Frontal cortex (tissue), 4 donors: ENCODE results near the gene GLB1L2. TPM values are rescaled to one million over a fixed set of nuclear protein-coding genes. Genes with fewer than 3 reads are reported as not detected.

Experiments used
- DNase-seq, 2 donors: peaks; one replicate each; pipeline ENCODE4 v3.0.0; 2012; ENCODE audit warnings: low spot score in 2 of 2
- FAIRE-seq: peaks from 2 replicates; lab custom pipeline; 2012; peaks lifted over from hg19 to GRCh38; lab: Jason Lieb, UNC
- total RNA-seq: library from RNA; depleted of rRNA; stranded (reverse); fragments of >200 nt; gene quantifications from one replicate; pipeline ENCODE4 v1.2.3, GENCODE V29; 2014
- donor health status: control.
- donor health status: control.
- donor health status: control.

The GLB1L2 gene
- total RNA-seq, 1 donor from 2014 or later: 1.2 TPM

DNA sequence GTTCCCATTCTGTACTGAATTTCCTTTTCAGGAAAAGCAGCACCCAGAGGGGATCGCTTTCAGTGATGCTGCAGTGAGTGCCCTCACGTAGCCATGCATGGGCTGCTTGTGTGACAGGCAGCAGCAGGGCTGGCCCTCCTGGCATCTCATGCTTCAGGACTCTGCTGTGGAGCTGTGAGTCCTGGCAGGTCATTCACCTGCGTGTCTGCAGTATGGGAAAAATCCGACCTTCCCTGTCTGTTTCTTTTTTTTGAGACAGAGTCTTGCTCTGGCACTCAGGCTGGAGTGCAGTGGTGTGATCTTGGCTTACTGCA is 13.4 kb downstream of the GLB1L2 start:
- DNase-seq (no peak), FAIRE-seq (no peak)

GRCh38 chr11:134346101-134346975 is 14.6 kb downstream of the GLB1L2 start:
- no peak for FAIRE-seq
- no peak for DNase-seq

DNA sequence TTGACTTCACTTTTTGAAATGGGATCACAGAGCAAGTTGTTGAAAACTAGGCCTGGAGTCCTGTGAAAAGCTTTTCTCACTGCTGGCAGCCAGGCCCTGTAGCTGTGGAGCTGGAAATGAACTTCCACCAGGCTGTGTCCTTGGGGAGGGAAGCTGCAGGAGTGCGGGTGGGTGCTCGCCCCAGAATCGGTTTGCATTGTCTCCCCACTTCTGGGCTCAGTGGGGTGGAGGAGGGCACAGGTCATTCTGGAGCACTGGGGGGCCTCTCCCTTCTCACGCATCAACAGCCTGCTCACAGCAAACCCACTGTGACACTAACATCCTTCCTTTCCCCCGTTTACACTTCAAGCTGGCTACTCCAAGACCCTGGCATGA is 15.2 kb downstream of the GLB1L2 start:
- no peak for FAIRE-seq
- DNase-seq: no peak

- FAIRE-seq (no peak), DNase-seq (no peak)
These were observed 15.7 kb downstream of the GLB1L2 start for GRCh38 chr11:134347441-134347840.

DNA sequence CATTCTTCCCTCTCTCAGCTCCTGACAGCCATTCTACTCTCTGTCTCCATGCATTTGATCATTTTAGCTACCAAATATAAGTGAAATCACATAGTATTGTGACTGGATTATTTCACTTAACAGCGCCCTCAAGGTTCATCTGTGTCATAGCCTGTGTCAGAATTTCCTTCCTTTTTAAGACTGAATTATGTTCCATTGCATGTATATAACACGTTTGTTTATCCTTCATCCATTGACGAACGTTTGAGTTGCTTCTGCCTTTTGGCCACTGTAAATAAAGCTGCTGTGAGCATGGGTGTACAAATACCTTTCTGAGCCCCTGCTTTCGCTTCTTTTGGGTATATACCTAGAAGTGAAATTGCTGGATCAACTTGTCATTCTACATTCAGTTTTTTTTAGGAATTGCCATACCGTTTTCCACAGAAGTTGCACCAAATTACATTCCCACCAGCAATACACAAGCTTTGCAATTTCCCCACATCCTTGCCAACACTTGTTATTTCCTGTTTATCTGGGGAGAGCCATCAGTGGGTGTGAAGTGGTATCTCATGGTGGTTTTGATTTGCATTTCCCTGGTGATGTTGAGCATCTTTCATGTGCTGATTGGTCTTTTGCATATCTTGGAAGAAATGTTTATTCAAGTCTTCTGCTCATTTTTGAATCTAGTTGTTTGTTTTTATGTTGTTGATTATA is 17.5 kb downstream of the GLB1L2 start:
- DNase-seq (no peak), FAIRE-seq (no peak)

- DNase-seq (no peak), FAIRE-seq (no peak)
These were observed 18.1 kb downstream of the GLB1L2 start for GRCh38 chr11:134349802-134350355.

DNA sequence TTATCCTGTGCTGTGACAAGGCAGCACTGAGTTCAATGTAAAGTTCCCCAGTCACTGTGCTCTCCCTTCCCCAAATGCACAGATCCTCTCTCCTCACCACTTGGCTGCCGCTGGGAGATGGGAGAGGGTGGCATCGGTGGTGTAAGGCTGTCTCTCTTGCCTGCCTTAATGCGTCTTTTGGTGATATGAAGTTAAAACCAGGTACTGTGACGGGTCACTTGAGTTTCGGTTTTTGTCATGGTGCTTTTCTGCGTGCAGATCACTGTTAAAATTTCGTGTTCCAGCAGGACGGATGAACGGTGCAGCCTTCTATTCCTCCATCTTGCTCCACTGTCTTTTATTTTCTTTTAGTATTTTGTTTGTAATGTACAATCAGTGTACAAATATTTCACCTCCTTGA is 18.6 kb downstream of the GLB1L2 start:
- no peak for FAIRE-seq
- no peak for DNase-seq

- FAIRE-seq: no peak
These were observed 20.3 kb downstream of the GLB1L2 start for GRCh38 chr11:134352111-134352510.

GRCh38 chr11:134355136-134355535 is 23.3 kb downstream of the GLB1L2 start:
- no peak for FAIRE-seq
- no peak for DNase-seq

More at GRCh38 chr11:134352111-134352510, 20.3 kb downstream of the GLB1L2 start:
- no peak for DNase-seq

DNA sequence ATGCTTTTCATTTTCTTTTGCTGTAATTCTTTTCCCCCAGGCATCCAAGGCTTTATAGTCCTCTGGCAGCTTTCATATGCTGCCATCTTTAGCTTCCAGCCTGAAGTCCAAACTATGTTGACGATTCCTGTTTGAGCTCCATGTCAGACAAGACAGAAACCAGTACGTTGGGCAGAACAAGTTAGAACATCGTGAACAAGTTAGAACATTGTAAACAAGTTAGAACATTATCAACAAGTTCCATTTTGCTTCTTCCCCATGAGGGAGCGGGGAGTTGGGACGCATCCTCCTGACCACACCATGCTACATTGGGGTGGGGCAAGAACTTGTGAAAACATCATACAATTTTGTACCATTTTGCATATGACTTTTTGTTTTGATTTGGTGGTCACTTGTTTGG is 23.9 kb downstream of the GLB1L2 start:
- no peak for FAIRE-seq

GRCh38 chr11:134356656-134357544 is 25.1 kb downstream of the GLB1L2 start:
- DNase-seq (no peak), FAIRE-seq (no peak)

More for the DNA sequence above, 23.9 kb downstream of the GLB1L2 start:
- DNase-seq: no peak

DNA sequence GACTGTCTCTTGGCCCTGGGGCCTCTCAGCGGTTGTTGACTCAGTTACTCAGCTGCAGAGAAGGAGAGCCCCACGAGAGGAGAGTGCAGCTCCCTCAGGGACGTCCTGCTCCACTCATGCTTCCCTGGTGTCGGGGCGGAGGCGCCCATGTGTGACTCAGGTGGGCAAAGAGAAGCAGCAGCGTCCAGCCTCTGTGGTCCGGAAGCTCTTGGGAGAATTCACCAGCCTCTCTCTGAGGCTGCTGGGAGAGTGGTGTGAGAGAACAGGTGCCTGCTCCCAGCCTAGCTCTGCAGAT is 25.7 kb downstream of the GLB1L2 start:
- DNase-seq (no peak), FAIRE-seq (no peak)

DNA sequence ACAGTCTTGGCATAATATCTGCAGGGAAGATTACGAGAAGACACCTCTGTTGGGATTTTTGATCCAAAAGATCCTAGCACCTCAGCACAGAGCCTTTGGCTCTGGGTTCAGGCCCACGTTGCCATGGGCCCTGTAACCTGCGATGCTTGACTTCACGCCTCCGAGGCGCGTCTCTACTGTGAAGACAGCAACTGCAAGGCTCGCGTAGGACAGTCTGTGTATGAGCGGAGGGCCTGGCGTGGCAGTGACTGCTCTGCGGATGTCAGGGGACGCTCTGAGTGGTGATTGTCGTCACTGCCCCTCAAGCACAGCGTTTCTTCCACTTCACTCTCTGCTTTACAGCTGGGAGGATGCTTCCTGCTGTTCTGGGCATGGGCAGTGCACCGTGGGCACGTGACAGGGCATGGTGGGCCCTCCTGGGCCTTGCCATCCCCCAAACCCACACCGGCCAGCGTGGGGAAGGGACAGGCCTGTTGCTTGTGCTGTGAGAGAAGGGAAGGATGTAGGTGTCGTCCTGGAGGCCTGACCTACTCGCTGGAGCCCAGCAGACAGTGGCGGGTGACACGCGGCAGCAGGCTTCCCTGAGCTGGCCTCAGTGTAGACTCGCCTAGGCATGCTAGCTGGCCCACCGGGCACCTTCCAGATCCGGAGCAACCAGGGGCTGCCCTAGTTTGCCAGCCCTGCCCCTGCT is 26.5 kb downstream of the GLB1L2 start:
- DNase-seq (no peak), FAIRE-seq (no peak)

DNA sequence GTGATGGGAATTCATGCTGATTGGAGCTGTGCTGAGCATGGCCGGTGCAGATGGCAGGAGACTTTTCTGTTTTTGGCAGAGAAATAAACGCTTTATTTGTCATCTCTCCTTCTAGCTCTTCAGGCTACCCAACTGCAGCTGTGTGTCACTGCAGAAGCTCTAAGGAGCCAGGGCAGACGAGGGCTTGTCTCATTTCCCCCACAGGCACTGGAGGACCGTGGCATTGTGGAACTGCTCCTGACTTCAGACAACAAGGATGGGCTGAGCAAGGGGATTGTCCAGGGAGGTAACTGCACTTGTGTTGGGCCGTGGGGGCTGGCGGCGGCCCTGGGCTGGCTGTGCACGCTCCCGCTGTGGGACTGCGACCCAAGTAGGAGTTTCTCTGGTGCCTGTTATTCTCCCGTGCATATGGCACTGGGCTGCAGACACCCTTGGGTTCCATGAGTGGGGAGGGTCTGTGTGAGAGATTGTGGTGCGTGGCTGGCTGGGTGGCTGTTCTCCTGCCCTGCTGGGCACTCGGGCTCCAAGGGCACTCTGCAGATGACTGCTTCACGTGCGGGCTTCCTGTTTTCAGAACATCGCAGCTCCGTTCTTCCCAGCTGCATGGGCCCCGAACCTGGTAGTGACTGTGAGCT is 27.2 kb downstream of the GLB1L2 start:
- no peak for FAIRE-seq
- DNase-seq: no peak

- FAIRE-seq (no peak), DNase-seq (no peak)
These were observed 27.9 kb downstream of the GLB1L2 start for GRCh38 chr11:134359646-134360045.

DNA sequence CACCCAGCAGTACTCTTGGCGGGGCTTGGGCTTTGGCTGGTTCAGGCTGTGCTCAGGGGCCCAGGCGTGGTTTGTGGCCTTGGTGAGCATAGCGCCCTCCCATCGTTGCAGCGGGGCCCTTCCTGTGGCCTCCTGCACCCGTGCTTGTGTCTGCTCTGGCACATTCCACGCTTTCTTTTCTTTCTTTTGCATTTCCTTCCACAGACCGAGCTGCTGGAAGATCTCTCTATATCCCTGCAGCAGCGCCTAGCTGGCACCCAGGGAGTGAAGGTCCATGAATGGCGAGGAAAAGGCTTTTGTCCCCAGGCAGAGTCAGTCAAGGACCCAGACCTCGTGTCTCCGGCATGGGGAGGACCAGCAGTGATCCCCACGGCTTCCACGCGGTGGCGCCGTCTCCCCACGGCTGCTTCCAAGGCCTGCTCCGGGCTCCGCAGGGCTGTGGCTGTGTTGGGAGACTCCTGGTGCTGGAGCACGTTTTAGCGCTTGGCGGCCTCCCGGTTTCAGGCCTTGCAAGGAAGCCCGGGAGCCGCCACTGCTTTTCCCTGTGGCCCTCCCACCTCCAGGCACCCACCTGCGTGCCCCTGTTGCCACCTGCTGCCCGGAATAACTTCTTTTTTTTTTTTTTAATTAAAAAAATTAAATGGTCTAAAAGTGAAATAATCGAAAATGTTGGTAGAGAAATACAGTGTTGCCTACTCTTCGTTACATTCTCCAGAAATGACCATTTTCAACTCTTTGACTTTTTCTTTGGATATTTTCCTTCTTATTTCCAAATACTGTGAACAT is 28.5 kb downstream of the GLB1L2 start:
- peak; percentile 83 to 89 for DNase-seq
- FAIRE-seq: no peak

GRCh38 chr11:134361661-134362060 is 29.9 kb downstream of the GLB1L2 start:
- DNase-seq: no peak
- FAIRE-seq: no peak

DNA sequence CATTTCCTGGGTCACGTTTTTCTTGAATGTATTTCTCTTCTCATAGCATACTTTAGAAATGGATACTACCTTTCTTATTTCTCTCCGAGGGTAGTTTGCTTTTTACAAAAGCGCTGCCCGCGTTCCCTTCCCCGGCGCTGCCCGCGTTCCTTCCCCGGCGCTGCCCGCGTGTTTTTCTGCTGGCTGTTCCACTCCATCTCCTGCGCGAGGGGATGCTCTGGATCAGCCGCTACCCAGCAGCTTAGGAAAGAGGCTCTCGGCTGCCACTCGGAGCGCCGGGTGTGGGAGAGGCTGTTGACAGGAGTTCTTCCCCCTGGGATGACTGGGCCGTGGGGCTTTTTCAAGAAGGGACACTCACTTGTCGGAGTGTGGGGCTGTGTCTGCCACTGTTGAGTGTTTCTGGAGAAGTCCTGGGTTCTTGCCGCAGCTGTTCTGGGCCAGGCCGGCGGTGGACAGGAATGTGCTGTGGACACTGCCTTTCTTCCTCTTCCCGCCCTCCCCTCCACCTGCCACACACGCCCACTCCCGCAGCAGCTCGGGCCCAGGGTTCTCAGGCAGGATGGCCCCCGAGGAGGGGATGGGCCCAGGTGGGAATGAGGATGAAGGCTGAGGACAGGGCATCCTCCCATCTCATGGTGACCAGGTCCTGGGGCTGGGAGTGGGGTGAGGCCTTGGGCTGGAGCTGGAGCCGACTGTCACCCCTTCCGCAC is 30.6 kb downstream of the GLB1L2 start:
- DNase-seq (no peak), FAIRE-seq (no peak)
